NOMO-1 treated with dmso at 0.1 percent for 144 hours (cell line): Measurements from ENCODE around the gene IGSF22.

Experiments
- DNase-seq: peaks from one replicate; lab custom pipeline; 2025; ENCODE audit not compliant: unreplicated experiment; lab: John Stamatoyannopoulos, UW

Gene IGSF22

DNA sequence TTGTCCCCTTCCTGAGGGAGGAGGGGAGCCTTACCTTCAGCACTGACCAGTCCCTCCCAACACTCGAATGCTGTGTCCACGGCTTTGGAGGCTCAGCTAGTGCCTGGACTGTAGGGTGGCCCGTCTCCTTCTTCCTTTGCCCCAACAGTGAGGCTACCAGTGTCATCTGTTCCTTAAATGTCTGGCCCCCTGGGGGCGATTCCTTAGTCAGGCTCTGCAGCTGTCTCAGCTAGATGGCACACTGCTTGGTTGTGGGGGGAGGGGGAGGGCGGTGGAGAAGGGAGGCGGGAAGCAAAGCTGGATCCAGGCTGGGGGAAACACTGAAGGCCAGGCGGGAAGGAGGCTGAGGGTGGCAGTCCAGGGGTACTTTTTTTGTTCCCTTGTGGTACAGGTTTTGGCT, at the start of gene IGSF22:
Gene IGSF22, minus strand, starts transcription at position 149 of the 400 bp plus-strand sequence. CDS start 1,952 bp downstream, outside the sequence.
- no peak for DNase-seq

DNA sequence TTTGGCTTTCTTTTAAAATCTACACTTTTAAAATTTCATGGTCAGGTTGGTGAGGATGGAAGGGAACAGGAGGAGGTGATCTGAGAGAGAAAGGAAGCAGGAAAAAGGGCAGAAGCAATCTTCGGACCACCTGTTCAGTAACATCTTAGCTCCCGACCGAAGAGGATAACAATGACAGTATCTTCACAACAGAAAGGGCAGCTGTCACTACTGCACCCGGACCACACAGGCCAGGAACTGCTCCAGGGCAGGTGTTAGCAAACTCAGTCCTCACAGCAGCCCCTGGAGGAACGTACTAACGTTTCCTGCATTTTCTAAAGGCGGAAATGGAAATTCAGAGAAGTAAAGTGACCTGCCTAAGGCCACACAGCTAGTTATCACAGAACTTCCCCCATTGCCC, 48.8 kb upstream of the IGSF22 start:
- DNase-seq = no peak

DNA sequence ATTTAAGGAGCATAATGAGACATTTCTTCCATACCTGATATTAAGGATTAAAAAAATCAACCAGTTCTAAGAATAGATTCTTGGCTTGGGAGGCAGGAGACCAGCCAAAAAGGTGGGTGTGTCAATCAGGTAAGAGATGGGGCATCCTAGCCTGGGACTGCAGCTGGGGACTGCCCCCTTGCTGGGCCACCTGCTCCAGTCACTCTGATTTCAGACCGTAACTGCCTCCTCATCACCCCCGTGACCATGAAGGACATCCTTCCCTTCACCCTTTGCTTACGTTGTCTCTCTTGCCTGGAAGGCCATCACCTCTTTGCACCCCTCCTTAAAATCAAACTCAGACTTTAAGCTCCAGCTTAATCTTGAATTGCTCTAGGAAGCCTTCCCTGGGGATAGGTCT, 47.7 kb upstream of the IGSF22 start:
- no peak for DNase-seq

DNA sequence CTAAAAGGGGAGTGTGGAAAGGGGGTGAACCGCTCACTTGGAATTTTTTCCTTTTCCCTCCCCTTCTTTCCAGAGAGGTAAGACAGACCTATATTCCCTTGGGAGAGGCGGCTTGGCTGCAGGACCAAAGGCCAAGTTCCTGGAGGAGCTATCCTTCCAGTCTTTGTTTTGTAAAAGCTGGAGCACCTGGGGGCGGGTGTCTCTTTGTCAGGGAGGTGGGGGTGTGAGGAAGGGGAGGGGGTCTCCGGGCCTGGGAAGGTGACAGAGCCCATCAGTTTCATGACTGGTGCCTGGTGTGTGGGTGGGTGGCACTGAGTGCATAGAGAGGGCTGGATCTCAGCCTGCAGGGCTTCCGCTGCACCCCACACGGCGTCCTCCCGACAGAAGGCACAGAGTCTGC, 47.1 kb upstream of the IGSF22 start:
- DNase-seq = no peak

DNA sequence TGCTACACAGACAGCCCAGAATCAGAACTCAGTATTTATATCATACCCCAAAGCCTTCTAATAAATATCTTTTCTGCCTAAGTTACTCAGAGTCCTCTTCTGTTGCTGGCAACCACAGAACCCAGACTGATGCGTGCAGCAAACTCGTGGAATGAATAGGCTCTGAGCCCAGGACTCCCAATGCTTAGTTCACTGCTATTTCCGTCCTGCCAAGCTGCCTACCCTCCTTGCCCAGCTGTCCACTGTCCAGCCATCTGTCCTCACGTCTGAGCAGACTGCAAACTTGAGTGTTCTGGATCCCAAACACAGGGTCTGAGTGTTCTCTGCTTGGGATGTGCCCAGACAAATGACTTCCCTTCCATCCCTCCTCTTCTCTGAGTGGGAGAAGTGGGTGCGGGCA, 46.2 kb upstream of the IGSF22 start:
- no peak for DNase-seq

DNA sequence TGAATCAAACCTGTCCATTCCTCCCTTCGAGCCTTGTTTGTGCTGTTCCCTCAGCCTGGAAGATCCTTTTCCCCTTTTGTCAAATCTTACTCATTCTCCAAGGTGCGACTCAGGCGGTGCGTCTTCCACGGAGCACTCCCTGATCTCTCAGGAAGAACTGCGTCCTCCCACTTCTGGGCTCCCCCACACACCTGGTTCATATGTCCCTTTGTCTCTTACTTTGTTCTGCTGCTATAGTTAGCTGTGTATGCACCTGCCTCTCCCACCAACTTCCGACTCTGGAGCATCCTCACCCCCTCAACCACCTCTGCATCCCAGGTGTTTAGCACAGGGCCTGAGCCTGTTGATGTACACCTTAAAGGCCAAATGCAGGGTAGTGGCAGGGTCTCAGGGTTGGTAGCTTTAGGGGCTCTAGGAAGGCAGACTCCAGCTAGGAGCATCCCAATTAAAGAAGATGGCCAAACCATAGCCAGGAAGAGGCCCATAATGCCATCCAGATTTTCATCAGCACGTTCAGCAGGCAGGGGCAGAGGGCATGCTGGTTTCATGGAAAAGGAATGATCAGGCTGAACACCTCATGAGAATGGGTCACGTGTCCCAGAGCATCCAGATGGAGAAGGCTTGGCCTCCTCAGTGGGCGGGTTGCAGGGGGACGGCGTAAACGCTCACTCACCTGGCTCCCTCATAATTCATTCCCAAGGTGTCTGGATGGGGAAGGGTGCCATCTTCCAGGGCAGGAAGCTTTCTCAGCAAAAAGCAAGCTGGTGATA, 45.5 kb upstream of the IGSF22 start:
- DNase-seq = no peak

DNA sequence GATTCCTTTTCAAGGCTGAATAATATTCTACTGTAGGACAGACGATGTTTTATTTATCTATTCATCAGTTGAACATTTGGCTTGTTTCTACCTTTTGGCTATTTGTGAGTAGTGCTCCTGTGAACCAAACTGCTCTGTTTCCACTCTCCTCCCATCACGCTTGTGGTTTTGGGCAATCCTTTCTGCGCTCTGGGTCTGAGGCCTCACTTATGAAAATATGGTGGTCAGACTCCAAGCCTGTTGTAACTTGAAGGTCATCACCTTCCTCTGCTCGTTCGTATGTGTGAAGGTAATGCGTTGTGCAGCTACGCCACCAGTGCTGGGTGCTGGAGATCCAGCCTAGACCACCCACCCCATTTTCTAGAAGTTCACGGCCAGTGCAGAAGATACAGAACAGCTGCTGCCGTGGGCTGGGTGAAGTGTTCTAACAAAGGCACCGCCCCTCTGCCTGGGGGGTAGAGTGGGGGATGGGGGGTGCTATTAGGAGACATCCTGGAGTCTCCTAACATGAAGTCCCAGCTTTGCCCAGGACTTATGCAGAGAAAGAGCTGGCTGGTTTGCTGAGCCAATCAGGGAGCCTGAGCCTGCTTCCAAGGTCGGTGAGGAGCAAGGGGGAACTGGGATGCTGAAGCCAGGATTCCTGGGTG, 44.6 kb upstream of the IGSF22 start:
- no peak for DNase-seq

DNA sequence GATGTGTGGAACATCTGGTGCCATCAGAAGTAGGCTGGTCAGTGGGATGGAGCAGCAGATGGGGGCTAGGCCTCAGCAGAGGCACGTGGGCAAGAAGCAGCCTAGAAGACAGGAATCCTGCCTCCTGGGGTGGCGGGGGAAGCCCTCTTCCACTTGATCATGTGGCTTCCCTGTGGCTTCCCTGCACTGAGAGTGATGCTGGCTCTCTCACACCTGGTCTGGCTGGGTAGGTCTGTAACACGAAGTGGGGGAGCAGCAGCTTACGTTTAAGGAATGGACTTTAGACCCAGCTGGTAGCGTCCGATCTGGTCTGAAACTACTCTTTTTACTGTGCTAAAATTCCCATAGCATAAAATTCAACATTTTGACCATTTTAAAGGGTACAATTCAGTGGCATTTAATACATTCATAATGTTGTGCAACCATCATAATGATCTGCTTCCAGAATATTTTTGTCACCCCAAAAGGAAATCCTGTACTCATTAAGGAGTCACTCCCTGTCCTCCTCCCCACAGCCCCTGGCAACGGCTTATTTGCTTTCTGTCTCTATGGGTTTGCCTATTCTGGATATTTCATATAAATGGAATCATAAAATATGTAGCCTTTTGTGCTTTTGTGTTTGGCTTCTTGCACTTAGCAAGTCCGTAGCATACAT, 43.9 kb upstream of the IGSF22 start:
- no peak for DNase-seq

DNA sequence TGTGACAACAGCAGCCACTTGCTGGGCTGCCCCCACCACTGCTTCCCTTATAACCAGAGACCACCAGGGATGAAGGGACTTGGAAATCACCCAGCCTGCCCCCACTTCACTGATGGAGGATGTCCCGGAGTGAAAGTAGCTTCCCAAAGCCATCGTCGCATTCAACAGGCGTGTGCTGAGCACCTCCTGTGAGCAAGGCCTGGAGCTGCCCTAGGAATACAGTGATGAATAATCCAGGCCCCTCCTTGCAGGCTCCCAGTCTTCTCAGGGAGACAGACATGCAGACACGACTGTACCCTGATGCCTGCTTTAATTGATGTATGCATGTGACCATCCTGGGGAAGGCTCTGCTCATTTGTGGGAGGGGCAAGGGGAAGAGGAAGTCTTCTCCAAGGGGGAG, 43.0 kb upstream of the IGSF22 start:
- DNase-seq = no peak

DNA sequence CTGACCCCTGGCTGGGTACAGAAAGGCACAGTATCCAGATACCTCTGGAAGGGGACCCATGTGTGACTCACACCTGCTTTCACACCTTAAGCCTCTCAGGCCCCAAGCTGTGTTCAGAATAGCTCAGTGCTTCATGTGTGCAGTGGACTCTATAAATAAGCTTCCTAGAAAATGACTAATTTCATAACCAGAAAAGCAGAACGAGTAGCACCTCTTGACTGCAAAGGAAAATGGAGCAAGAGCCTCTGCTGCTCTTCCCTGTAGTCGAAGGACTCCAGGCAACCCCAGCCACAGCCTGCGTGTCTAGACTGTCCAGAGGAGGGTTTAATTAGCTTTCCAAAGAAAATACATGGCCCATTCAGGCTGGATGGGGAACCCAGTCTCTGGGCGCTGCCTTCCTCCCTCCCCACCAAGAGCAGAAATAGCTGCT, 42.5 kb upstream of the IGSF22 start:
- peak; percentile 55 for DNase-seq

DNA sequence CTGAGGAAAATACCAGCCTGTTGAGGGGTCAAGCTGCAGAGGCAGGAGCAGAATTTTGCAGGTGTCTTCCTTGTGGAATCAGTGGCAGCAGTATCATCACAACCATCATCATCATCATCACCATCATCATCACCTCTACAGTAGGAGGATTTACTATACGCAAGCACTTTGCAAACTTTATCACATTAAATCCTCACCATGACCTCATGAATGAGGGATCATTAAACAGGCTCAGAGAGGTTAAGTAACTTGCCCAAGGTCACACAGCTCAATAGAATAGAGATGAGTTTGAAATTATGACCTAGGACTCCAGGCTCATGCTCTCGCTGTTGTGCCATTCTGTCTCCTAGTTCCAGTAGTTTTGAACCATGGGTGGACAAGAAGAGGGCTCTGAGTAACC, 40.0 kb upstream of the IGSF22 start:
- no peak for DNase-seq

DNA sequence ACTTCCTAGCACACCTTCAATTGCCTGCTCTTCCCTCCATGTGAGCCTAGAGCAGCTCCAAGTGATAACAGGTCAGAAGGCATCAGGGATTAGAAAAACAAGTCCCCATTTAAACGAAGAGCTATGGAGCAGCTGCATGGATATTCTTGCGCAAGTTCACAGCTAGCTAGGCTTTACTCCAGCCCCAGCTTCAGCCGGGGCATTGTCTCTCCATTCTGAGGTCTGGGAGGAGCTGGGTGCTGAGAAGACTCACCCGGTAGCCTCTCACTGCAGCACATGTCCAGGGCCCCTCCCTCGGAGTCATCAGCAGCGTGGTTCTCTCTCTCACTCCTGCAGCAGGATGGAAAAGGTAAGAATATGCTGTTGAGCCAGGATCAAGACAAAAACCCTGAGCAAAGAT, 39.6 kb upstream of the IGSF22 start:
- no peak for DNase-seq

DNA sequence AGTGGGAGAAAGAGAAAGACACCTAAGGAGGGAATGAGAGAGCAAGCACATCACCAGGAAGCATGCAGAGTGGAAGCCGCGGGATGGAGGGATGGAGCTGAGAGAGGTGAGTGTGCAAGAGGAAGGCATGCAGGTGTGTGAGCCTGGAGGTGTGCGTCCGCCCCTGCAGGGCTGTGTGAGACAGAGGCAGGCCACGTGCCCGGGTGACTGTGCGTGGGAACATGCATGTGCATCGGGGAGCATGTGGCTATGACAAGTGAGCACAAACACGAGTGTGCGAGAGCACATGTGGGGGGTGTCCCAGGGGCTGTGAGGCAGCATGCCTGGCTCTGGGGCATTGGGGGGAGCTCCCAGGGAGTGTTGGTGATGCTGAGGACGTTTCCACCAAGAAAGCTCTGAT, 35.8 kb upstream of the IGSF22 start:
- DNase-seq = no peak

DNA sequence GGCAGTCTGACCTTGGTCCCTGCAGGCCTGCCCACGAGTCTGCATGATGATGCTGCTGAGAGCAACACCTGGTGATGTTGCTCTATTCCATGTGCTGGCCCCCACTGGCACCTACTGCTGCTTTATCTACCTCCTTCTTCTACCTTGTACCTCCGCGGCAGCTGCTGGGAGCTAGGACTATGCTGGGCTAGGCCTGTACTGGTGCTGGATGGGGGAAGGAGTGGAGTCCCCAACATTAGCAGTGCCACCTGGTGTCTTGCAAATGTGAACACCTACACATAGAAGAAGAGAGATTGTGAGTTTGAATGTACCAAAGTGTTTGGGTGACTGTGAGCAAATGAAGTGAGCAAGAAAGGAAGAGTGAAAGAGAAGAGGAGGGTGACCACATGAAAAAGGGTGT, 35.2 kb upstream of the IGSF22 start:
- DNase-seq = no peak

DNA sequence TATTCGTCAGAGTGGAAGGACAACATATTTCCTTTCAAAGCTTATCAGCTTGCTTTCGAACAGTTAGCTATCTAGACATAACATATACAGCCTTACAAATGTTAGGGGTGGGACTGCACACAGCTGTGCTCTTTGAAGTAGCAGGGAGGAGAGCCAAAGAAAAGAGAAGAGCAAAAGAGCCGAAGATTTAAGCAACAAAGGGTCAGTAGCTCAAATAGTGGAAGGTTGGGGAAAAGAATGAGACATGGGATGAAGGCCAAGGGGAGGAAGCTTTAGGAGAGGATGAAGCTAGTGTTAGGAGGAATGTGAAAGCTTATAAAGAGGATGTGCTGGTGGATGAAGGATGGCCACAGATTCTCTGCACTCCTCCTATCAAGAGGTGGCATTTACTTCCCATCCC, 31.8 kb upstream of the IGSF22 start:
- DNase-seq = no peak

DNA sequence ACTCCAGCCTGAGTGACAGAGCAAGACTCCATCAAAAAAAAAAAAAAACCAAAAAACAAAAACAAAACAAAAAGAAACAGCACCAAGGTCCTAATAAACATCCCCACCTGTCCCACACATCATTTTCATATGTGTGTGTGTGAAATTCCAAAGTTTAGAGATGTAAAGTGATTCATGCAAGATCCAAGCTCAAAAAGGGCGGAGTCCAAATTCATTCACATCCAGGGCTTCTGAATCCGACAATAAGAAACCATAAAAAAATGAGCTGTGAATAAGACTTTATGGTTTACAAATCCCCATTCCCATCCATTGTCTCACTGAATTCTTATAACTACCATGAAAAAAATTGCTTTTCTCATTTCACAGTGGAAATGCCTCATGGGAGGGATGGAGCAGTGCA, 30.9 kb upstream of the IGSF22 start:
- no peak for DNase-seq

DNA sequence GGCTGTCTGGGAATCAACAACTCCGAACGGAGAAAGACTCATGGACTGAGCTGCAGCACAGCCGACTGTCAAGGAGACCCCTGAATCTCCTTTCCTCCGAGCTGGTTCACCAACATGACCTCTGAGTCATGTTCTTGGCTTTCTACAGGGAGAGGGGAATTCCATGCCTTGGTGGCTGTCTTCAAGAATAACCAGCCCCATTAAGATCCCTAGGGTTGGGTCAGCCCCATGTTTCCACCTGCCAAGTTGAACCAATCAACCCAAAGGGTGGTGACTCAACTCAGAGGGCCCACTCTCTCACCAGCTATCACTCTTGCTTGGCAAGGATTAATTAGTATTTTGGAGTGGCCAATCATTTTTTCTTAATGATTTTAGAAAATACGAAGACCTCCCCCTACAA, 28.3 kb upstream of the IGSF22 start:
- no peak for DNase-seq

DNA sequence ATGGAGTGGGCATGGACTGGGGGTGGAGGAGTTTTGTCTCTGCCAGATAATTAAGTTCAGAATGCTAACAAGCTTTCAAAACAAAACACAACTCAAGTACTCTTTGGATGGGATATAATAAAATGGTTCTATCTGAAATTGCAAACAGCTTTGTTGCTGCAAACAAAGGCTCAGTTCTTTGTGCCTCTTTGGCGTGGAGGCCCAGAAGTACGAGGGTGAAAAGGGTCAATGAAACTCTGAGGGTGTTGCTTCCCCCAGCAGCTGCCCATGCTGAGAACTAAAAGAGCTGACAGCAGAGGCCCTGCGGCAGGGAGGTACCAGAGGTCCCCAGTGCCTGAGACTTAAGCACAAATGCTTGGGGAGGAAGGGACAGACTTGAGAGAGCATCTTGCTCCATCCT, 26.5 kb upstream of the IGSF22 start:
- no peak for DNase-seq

DNA sequence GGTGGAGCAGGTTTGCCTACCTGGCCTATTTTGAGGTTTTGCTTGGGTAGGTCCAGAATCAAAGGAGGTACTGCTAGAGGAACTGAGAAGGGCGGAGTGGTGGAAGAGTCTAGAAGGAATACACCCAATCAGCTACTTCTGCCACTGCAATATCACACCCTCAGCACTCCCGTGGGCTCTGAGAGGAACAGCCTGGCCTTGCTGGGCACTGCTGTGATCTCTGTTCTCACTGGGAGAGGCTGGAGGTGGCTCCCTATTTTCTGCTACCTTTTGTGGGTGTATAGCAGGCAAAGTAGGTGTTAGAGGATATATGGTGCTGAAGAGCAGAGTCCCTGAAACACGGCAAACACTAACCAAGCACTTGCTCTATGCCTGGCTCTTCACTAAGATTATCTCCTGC, 25.0 kb upstream of the IGSF22 start:
- DNase-seq = no peak

DNA sequence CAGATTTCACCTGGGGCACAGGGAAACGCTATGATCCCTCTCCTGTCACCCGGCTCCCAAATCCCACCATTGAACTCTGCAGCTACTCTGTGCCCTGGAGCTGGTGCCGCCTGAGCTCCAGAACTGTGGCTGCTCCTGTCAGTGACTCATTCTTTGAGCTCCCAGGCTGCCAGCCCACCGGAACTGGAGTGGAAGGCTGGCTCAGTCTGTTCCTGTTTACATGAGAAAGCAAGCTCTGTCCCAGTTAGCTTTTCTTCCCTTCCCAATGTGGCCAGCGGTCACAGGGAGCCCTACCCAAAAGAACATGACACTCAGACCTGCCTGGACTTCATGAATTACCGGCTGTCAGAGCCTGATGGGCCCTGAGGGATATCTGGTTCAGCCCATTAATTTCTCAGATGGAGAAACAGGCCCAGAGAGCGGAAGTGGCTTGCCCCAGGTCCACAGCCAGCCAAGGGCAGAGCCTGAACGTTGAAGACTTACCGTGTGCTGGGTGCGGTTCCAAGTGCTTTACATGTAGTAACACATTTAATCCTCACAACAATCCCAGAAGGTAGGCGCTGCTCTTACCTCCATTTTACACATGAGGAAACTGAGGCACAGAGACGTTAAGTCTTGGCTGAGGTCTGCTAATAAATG, 23.8 kb upstream of the IGSF22 start:
- no peak for DNase-seq

DNA sequence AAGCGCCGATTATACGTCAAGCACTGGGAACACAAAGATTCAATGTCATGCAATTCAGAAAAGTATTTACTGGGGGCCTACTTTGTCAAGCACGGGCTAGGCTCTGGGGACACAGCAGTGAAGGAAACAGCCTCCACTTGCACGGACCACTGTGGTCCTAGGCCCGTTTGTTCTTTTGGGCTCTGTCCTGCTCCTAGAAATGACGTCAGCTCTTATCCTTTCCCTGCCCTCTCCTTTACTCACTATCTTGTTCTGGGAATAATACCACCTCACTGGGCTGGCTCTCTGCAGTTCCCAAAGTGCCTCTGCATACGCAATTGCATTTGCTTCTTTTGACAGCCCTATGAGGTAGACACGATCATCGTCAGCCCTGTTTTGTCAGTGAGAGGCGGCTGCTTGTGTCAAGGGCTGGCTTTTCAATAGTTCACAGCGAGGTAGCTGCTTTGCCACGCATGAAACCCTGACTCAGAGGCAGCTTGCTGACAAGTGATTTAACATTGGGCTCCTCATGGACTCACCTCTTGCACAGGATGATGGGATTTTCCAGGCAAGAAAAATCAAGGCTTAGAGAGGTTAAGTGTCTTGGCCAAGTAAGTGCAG, 22.9 kb upstream of the IGSF22 start:
- DNase-seq = no peak
